Activated CD8-positive, alpha-beta memory T cell treated with anti-CD3 and anti-CD28 coated beads for 4 hours (primary cell): Measurements from ENCODE around the gene WDR89.
"Not testable (repeated sequence)": the region's sequence is repeated elsewhere in the genome, so short reads cannot be mapped to it uniquely, and the experiment has no call there.

ENCODE experiments used
- DNase-seq, 2 donors: peaks; one replicate each; pipeline ENCODE4 v3.0.0-alpha.2; 2020; ENCODE audit warnings: low read depth in 2 of 2

The WDR89 gene

DNA sequence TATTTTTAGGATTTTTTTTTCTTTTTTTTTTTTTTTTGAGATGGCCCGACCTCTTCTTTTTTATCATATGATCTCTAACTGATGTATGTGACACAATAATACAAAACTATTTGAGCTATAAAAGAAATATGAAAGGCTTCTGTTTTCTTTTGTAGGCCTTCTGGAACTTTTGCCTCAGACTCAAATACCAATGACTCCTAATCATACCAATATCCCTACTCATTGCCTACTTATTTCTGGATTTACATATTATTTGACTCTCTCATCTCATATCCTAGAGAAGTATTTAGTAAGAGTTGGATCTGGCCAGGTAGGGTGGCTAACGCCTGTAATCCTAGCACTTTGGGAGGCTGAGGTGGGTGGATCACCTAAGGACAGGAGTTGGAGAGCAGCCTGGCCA is 12.7 kb upstream of the WDR89 start:
- DNase-seq, result no peak

GRCh38 chr14:63652406-63652805 is 10.7 kb upstream of the WDR89 start:
- no peak for DNase-seq

GRCh38 chr14:63650256-63650952 is 8.7 kb upstream of the WDR89 start:
- DNase-seq, result peak in 1 of 2 donors; percentile 19

DNA sequence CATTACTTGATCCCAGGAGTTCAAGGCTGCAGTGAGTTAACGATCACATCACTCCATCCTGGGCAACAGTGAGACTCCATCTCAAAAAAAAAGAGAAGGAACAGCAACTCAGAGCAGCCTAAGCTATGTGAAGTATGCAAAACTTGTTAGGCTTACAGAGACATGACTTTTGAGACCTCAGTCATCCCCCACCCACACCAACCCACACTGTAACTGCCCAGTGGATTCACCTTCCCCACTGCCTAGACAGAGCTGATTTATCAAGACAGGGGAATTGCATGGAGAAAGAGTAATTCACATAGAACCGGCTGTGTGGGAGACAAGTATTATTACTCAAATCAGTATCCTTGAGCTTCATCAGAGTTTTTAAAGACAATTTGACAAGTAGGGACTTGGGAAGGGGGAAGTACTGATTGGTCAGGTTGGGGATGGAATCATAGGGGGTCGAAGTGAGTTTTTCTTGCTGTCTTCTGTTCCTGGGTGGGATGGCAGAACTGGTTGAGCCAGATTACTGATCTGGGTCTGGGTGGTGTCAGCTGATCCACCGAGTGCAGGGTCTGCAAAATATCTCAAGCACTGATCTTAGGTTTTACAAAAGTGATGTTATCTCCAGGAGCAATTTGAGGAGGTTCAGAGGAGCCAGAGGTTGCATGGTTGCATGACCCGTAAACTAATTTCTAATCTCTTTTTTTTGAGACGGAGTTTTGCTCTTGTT is 6.2 kb upstream of the WDR89 start:
- no peak for DNase-seq

GRCh38 chr14:63644741-63645140 is 3.1 kb upstream of the WDR89 start:
- no peak for DNase-seq

DNA sequence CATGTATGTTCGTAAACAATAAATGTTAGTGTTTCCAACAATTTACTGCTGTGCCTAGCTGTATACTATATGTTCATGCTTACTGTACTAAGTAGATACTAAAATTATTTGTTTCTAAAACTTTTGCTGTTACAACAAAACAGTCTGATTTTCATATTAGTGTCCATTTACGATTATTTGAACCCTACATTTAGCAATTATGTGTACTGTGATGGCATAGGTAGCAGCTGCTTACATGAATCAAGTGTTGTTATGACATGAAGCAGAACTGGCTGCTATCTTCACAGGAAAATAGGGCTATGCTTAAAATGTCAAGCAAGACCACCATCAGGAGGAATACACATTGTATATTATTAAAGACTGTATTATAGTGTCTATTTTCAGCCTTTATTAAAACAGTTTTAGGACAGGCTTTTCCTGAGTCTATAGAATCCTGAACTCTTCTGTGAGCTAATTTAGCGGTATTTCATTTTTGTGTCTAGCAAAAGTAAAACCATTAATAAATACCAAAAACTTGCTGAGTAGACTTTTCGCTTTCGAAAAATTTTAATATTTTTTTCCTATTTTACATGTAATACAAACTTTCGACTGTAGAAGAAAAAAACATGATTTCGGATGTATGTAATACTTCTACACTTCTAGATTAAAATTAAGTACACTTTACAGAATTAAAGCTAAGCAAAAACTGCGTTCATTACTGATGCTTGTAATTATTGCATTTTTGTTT is 1.1 kb upstream of the WDR89 start:
- DNase-seq, result no peak

- DNase-seq, result peak; percentile 49 to 71
Observed at GRCh38 chr14:63642229-63642611, 549 bp upstream of the WDR89 start.

DNA sequence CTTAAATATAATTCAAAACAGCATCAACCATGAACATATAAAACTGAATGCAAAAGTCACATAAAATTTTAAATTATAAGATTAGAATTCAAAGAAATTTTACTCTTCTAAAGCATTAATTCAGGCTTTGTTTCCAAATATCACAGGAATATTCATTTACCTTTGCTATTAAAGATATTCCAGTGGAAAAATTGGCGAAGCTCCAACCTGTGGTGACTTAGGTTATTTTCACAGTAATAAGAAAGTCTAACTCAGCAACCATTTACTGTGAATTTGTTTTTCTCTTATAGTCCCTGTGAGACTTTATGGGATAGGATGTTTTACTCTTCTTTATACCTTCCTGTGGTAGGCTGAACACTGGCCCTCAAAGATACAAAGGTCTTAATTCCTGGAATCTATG is 3.2 kb downstream of the WDR89 start:
- DNase-seq, result no peak

- not testable (repeated sequence) for DNase-seq
Observed at GRCh38 chr14:63636094-63636635, 5.5 kb downstream of the WDR89 start.

DNA sequence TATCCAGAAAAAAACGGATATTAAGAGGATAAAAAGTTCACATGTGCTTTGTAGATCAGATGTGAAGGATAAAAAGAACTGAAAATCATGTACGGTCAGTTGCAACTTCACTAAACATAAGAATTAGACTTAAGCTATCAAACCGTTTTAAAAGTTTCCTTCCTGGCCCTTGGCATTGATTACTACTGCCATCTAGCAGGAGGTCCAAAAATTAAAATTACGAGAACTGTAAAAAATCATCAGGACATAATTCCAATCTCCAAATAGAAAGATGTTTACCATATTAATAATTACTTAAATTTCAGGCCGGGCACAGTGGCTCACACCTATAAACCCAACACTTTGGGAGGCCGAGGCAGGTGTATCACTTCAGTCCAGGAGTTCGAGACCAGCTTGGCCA is 7.9 kb downstream of the WDR89 start:
- no peak for DNase-seq

GRCh38 chr14:63632932-63633514 is 8.6 kb downstream of the WDR89 start:
- no peak for DNase-seq

GRCh38 chr14:63624701-63625100 is 17.0 kb downstream of the WDR89 start:
- DNase-seq, result no peak

DNA sequence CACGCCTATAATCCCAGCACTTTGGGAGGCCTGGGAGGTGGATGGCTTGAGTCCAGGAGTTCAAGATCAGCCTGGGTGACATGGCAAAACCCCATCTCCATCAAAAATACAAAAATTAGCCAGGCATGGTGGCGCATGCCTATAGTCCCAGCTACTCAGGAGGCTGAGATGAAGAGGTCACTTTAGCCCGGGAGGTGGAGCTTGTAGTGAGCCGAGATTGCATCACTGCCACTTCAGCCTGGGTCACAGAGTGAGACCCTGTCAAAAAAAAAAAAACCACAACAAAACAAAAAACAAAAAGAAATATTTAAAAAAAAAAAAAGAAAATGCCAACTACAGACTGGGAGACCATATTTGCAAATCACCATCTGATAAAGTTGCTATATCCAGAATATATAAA is 17.5 kb downstream of the WDR89 start:
- DNase-seq, result no peak

DNA sequence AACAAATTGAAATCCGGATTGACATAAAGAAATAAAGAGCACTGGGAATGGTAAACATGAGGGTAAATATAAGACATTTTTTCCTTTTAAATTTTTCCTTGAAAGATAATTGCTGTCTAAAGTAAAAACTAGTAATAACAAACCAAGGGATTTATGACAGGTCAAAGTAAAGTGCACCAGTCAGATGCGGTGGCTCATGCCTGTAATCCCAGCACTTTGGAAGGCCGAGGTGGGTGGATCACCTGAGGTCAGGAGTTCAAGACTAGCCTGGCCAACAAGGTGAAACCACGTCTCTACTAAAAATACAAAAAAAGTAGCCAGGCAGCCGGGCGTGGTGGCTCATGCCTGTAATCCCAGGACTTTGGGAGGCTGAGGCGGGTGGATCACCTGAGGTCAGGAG is 19.7 kb downstream of the WDR89 start:
- DNase-seq, result not testable (repeated sequence)

GRCh38 chr14:63616015-63616414 is 25.7 kb downstream of the WDR89 start:
- DNase-seq, result no peak

DNA sequence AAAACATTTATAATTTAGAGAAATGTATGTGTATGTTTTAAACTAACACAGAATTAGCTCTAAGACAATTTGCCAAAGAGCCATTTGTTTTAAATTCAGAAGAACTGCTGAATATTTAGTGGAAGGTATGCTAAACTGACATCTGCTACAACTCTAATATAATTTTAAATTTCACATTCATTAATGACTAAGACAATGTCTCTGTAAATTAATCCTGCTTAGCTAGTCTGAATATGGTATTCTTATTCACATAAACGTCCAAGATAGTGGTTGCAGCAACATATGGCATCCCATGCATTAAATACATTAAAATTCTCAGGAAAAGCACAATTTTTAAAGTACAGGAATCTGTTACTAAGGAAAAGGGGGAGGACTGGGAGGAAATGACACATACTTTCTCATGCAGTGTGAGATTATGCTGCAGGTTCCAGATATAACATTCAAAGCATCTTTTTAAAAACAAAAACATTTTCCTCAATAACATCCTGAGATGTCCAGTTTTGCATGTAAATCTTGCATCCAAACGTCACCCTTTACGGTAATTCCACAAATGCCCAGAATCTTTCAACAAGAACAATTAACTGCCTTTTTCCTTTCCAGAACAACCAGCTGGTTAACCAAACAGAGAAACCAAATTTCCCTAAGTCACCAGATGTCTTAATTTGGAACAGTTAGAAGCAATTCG is 26.9 kb downstream of the WDR89 start:
- DNase-seq, result no peak

- no peak for DNase-seq
Observed at GRCh38 chr14:63611078-63611477, 30.6 kb downstream of the WDR89 start.

DNA sequence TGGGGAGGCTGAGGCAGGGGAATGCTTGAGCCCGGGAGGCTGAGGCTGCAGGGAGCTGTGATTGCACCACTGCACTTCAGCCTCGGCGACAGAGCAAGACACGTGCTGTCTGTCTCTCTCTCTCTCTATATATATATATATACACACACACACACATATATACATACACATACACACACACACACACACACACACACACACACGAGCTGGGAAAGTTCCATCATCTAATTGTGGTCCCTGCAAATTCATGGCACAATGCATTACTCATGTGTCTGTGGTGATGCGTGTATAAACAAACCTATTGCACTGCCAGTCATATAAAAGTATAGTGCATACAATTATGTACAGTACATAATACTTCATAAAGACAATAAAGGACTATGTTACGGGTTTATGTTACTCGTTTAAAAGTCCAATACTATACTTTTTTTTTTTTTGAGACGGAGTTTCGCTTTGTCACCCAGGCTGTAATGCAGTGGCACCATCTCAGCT is 36.6 kb downstream of the WDR89 start:
- no peak for DNase-seq

DNA sequence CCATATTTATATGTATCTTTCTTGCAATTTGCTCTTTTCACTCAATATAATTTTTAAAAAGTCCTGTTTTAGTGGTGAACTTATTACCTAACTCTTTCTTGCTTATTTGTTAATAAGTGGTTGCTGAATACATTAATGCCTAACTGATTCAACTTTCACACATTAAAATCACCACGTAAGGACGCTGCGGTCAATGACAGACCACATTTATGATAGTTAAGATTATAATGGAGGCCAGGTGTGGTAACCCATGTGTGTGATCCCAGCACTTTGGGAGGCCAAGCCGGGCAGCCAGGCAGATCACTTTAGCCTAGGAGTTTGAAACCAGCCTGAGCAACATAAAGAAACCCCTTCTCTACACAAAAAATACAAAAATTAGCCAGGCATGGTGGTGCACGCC is 37.0 kb downstream of the WDR89 start:
- no peak for DNase-seq

DNA sequence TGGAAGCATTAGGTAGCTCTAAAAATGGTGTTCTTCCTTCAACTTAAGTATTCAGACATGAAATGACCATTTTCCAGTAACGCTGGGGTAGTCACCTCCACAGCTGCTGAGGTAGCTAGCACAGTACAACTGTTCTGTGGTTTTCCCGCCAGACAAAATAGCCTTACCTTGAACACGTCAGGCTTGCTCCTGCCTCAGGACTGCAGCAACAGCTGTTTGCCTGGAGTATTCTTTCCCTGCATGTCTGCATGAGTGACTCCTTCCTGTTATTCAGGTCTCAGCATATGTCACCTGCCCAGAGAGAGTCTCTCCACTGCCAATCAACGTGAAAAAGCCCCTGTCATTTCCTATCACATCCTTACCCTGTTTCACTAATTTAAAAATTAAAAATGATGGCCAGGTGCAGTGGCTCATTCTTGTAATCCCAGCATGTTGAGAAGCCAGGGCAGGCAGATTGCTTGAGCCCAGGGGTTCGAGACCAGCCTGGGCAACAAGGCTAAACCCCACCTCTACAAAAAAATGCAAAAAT is 37.9 kb downstream of the WDR89 start:
- no peak for DNase-seq

GRCh38 chr14:63598807-63599206 is 42.9 kb downstream of the WDR89 start:
- DNase-seq, result no peak
